Kidney (tissue), 14 donors: ENCODE data around the gene NPBWR2. TPM values are rescaled to one million over a fixed set of nuclear protein-coding genes. Genes with fewer than 3 reads are reported as not detected.

Source experiments
- DNase-seq, 5 donors: peaks; one replicate each; pipeline ENCODE4 v3.0.0-alpha.2; 2013 to 2020
- FAIRE-seq: peaks from 2 replicates; lab custom pipeline; 2012; peaks lifted over from hg19 to GRCh38; lab: Jason Lieb, UNC
- H3K27ac ChIP-seq, 2 donors: one replicate each; pipeline ENCODE4 v1.7.0; 2013; ENCODE audit warnings: low read depth in 2 of 2, low read length in 2 of 2, inconsistent platforms in 1 of 2
- H3K27me3 ChIP-seq: one replicate; pipeline ENCODE4 v1.7.1; 2013; ENCODE audit warnings: low read length, inconsistent platforms; ENCODE audit not compliant: control insufficient read depth, insufficient read depth
- H3K36me3 ChIP-seq, 3 donors: one replicate each; pipeline versions ENCODE4 v1.7.0 to v1.7.1; 2013; ENCODE audit warnings: low read length in 3 of 3, control low read depth in 1 of 3, inconsistent platforms in 1 of 3; ENCODE audit not compliant: insufficient read depth in 3 of 3, control insufficient read depth in 2 of 3
- H3K4me1 ChIP-seq, 3 donors: one replicate each; pipeline versions ENCODE4 v1.7.0 to v1.7.1; 2013; ENCODE audit warnings: low read length in 3 of 3, inconsistent platforms in 1 of 3, low read depth in 1 of 3; ENCODE audit not compliant: control insufficient read depth in 2 of 3, insufficient read depth in 2 of 3
- H3K4me3 ChIP-seq, 3 donors: one replicate each; pipeline versions ENCODE4 v1.7.0 to v1.8.1; 2013; ENCODE audit warnings: low read length in 3 of 3, control low read depth in 1 of 3, inconsistent platforms in 1 of 3
- H3K9ac ChIP-seq, 3 donors: one replicate each; pipeline versions ENCODE4 v1.7.0 to v1.7.1; 2013; ENCODE audit warnings: low read length in 3 of 3, control low read depth in 1 of 3, inconsistent platforms in 1 of 3
- H3K9me3 ChIP-seq, 3 donors: one replicate each; pipeline versions ENCODE4 v1.7.0 to v1.7.1; 2013; ENCODE audit warnings: low read length in 3 of 3, control low read depth in 1 of 3, inconsistent platforms in 1 of 3; ENCODE audit not compliant: control insufficient read depth in 2 of 3, insufficient read depth in 1 of 3
- CTCF ChIP-seq: IDR thresholded peaks from 3 replicates; pipeline ENCODE4 v1.5.1; 2012; ENCODE audit warnings: mild to moderate bottlenecking, moderate library complexity, borderline replicate concordance; ENCODE audit not compliant: insufficient read depth; ENCODE audit errors: extremely low read depth
- intact Hi-C: fragments of 100-400 bp; cut with DNase I; formaldehyde crosslinking; loops from one replicate; pipeline ENCODE4 v1.11.1; 2022
- polyA plus RNA-seq: library from polyadenylated mRNA; stranded (reverse); fragments of 350-450 nt; fragmentation: Illumina TruSeq; extraction: RNeasy Lipid Tissue Mini Kit (QIAGEN cat#74804); gene quantifications from one replicate; pipeline ENCODE4 v1.2.3, GENCODE V29; 2014; ENCODE audit warnings: low read depth, low replicate concordance; ENCODE audit not compliant: insufficient read depth
- total RNA-seq: library from RNA; stranded (reverse); fragmentation: NEBNext Ultra II Directional; extraction: Animal tissue kit (Norgen Biotek cat#: 25700); gene quantifications from one replicate; pipeline ENCODE4 v1.2.1, GENCODE V29; 2021
- donor health status: control.
- donor health status: control.
- donor health status: control.
- donor health status: control.
- donor health status: control.
- donor health status: DM: yes; HTN: yes; CAD: no.
- donor health status: Normal renal cell carcinoma (clear cell type).

Gene NPBWR2
- total and polyA plus RNA-seq, 2 donors from 2014 or later, result not detected

- no peak for DNase-seq
- H3K9ac ChIP-seq, result no peak overlapping the region
- no peak overlapping the region for H3K27ac ChIP-seq
These were observed 29.9 kb downstream of the NPBWR2 start for GRCh38 chr20:64077541-64077875.

GRCh38 chr20:64077094-64077493 is 30.3 kb downstream of the NPBWR2 start:
- no peak for TF ChIP-seq CTCF
- no peaks in the 10 kb centered on the region for H3K9me3 ChIP-seq
- FAIRE-seq, result no peak

More at GRCh38 chr20:64077541-64077875, 29.9 kb downstream of the NPBWR2 start:
- no peaks in the 10 kb centered on the region for H3K9me3 ChIP-seq
- H3K36me3 ChIP-seq, result no peaks in the 10 kb centered on the region
- no peak for TF ChIP-seq CTCF
- H3K27me3 ChIP-seq, result no peaks in the 10 kb centered on the region
- FAIRE-seq, result no peak
- H3K4me1 ChIP-seq, result peaks cover 0 to 19% (median 3%) of the 10 kb centered on the region in 3 donors
- H3K4me3 ChIP-seq, result no peak overlapping the region
- intact Hi-C loops, result no loop called here

GRCh38 chr20:64076061-64076997 is 31.0 kb downstream of the NPBWR2 start:
- H3K27ac ChIP-seq, result no peak overlapping the region
- DNase-seq (no peak), FAIRE-seq (no peak)
- no peaks in the 10 kb centered on the region for H3K36me3 ChIP-seq
- no peak overlapping the region for H3K9ac ChIP-seq
- no peaks in the 10 kb centered on the region for H3K9me3 ChIP-seq
- H3K4me1 ChIP-seq, result peaks cover 0 to 19% (median 3%) of the 10 kb centered on the region in 3 donors
- H3K4me3 ChIP-seq, result no peak overlapping the region
- no peaks in the 10 kb centered on the region for H3K27me3 ChIP-seq
- intact Hi-C loops, result no loop called here
- TF ChIP-seq CTCF, result no peak

More at GRCh38 chr20:64077094-64077493, 30.3 kb downstream of the NPBWR2 start:
- peak in 1 of 5 donors; percentile 78 for DNase-seq
- no peak overlapping the region for H3K4me3 ChIP-seq
- H3K27ac ChIP-seq, result no peak overlapping the region
- no peak overlapping the region for H3K9ac ChIP-seq
- peaks cover 0 to 19% (median 3%) of the 10 kb centered on the region in 3 donors for H3K4me1 ChIP-seq
- no peaks in the 10 kb centered on the region for H3K27me3 ChIP-seq
- no peaks in the 10 kb centered on the region for H3K36me3 ChIP-seq
- intact Hi-C loops, result no loop called here
